ENCODE results near the gene SYT14.
"Not testable (repeated sequence)": the region's sequence is repeated elsewhere in the genome, so short reads cannot be mapped to it uniquely, and the experiment has no call there.

Gene SYT14

DNA sequence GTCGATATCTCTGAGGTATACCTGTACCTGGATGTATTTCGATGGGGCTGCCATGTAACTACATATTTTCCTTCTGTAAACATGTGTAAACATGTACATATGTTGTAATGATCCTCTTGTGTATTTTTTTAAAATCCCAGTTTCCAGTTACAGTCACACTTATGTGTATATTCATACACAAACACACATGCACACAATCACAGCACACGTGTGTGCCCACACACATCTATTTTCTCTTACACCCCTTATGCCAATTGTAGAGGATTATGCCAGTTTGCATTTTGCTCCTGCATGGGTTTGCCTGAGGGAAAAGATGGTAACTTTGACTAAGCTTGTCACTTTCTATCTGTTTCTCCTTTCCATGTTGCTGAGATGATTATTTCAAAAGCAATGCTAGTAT lies 10.1 kb downstream of the SYT14 start:
- DNase-seq: no peak

DNA sequence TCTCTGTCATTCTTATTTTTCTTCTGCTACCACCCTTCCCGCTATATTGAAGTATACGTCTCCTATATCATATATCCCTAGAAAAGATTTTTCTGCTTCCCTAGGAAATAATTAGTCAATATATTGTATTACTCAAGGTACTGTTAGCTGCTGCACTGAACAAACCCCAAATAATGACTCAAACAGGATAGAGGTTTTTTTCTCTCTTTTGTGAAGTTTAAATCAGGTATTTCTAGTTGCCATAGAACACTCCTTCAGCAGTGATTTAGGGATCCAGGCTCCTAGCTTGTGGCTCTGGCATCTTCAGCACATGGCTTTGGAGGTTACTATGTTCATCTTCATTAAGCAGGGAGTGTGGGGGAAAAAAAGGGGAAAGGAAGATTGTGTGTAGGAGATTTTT lies 18.1 kb downstream of the SYT14 start:
- DNase-seq: no peak

DNA sequence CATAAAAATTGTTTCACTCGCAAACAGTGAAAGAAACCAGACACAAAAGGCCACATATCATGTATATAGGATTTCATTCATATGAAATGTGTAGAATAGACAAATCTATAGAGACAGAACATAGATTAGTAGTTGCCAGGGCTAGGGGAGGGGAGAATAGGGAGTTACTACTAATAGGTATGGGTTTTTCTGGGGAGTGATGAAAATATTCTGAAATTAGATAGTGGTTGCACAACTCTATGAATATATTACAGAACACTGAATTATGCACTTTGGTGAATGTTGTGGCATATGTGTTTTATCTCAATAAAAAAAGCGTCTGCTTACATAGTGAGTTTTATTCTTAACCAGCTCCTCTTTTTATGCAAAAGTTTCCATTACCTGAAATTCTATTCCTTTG lies 21.6 kb downstream of the SYT14 start:
- no peak for DNase-seq

DNA sequence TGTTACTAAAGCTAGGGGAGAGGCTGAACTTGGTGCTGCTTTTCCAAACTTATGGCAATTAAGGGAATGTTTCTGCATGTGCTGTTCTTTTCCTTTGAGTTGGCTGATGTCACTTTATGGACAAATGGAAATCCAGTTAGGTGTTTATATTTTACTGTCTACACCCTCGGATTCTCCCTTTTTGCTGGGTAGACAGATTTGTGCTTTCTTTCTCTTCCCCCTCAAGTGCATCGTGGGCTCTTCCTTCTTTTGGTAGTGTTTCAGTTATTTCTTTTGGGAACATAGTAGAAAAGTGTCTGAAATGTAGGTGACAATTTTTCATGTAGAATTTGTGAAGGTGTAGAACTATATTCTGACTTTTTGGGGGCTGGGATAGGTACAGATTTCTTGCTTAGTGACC lies 22.9 kb downstream of the SYT14 start:
- DNase-seq: no peak

DNA sequence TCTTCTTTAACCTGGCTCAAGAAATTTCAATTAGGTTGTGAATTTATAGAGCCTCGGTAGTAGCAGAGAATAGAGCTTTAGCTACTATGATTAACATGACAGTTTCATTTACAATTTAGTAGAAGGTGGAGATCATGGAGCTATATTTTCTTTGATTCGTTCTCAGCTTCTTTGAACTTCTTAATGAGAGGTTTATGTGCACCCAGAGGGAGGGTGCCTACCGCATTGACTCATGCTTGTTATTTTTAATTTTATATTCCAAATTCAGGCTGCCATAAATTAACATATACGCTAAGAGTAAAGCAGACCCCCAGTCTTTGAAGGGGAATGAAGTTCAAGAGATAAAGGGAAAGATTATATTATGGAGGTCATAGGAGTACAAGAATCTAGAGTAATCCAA lies 24.4 kb downstream of the SYT14 start:
- DNase-seq: no peak

DNA sequence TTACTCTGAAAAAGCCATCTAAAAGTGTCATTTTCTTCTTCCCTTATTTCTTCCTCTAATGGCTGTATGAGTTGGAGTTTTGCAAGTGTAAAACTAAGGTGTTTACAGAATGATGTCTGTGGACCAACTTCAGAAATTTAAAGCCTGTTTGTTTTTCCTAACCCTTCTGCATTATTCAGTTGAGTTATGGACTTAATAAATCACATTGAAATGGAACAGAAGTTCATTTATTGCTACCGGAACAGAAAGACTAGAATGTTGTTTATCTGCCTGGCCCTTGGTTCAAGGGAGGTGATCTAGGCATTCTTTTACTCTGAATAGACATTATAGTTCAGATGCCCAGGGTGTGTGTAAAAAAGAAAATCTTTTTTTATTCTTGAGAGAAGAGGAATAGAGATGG lies 24.8 kb downstream of the SYT14 start:
- DNase-seq: no peak

DNA sequence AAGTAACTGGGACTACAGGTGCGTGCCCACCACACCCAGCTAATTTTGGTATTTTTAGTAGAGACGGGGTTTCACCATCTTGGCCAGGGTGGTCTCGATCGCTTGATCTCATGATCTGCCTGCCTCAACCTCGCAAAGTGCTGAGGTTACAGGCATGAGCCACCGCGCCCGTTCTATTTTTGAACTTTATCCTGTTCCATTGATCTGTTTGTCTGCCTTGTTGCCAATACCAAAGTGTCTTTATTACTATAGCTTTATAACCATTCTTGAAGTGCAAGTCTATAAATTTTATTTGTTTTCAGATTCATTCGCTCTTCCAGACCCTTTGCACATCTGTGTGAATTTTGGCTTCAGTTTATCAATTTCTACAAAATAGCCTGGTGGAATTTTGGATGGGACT lies 28.0 kb downstream of the SYT14 start:
- no peak for DNase-seq

DNA sequence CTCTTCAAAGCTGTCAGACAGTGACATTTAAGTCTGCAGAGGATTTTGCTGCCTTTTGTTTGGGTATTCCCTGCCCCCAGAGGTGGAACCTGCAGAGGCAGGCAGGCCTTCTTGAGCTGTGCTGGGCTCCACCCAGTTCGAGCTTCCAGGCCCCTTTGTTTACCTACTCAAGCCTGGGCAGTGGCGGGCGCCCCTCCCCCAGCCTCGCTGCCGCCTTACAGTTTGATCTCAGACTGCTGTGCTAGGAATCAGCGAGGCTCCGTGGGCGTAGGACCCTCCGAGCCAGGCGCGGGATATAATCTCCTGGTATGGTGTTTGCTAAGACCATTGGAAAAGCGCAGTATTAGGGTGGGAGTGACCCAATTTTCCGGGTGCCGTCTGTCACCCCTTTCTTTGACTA lies 40.7 kb downstream of the SYT14 start:
- DNase-seq: not testable (repeated sequence)

DNA sequence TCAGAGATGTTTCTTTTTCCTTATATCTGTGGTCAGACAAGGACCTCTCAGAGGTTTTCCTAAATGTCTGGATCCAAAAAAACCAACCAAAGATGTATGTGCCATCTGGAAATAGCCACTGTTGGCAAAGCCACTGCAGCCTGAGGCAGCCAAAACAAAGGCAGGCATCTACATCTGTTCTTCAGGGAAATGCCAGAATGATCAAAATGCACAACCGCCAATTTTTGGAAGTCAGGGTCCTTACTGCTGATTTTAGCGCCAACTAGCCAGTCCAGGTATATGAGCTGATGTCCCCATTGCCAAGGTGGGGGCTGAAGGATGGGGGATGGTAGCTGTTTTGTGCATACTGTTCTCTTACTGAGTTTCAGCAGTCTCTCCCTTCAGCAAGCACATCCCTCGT lies 45.9 kb downstream of the SYT14 start:
- no peak for DNase-seq

DNA sequence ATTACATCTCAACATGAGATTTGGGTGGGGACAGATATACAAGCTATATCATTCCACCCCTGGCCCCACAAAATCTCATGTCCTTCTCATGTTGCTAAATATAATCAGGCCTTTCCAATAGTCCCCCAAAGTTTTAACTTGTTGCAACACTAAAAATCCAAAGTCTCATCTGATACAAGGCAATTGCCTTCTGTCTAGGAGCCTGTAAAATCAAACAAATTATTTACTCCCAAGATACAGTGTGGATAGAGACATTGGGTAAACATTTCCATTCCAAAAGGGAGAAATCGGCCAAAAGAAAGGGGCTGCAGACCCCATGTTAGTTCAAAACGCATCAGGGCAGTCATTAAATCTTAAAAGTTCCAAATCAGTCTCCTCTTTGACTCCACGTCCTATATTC lies 47.0 kb downstream of the SYT14 start:
- no peak for DNase-seq

DNA sequence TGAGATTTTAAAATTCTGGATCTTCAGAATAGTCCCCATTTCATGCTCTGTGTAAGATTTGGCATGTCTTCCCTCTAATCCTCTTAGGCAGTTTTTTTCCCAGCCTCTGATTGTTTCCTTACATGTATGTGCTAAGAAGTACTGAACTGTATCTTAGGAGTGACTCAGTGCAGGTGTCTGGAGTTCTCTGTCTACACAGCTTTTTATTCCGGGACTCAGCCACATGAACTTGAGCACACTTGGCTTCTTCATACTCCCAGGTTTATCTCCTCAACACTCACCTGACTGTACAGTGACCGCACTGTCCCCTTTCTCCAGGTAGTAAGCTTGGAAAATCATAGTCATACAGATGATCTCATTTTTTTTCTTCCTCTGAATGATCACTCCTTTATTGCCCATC lies 50.7 kb downstream of the SYT14 start:
- no peak for DNase-seq

DNA sequence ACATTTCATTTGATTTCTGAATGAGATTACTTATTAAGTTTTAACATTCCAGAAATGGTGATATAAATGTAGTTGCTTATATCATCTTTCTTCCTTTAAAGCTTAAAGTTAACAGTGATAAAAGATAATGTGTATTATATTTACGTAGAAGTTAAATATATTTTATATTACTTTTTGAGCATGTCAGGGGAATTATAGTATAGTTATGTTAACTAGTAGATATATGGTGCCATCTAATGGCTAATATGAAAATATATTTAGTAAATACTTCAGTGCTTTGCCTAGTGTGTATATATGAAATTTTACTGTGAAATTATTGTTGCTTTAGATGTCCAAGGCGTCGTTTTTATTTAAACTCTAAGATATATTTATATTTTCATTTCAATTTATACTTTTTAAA lies 51.5 kb downstream of the SYT14 start:
- DNase-seq: no peak

DNA sequence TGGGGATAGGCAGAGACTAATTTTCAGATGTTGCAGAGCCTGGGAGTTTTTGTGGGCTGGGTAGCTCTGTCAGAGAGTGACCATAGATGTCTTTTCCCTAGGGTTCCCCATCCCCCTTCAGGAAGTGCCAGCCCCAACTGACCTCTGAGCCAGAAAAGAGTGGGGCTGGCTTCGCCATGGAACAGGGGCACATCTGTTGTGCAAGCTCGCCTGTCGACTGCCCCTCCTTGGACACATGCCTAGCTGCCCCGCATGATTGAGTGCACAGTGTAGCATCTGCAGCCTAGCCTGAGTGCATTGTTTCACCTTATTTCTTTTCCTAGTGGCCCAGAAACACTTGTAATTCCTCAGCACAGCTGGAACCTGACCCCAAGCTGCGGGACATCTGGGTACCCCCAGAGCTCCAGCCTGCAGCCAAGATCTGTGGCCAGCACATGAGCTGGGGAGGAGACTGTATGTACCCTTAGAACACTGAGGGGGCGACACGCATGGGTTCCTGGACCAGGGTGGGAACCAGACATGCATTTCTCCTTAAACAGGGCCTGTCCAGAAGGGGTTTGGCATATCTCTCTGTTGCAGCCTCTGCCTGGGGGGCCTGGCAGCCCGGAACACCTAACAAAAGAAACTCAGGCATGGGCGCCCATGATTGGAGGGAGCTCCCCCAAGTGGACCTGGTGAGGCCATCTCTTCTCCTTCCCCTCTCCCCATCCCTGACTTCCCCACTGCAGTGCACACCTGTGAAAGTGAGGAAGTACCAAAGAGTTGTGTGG lies 55.2 kb downstream of the SYT14 start:
- DNase-seq: no peak

DNA sequence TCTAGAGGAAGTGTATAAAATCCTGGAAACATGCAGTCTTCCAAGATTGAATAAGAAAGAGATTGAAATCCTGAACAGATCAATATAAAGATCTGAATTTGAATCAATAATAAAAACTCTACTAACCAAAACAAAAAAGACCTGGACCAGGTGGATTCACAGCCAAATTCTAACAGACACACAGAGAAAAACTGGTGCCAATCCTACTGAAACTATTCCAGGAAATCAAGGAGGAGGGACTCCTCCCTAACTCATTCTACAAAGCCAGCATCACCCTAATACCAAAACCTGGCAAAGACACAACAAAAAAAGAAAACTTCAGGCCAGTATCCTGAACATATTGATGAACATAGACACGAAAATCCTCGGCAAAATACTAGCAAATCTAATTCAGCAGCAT lies 58.3 kb downstream of the SYT14 start:
- no peak for DNase-seq

DNA sequence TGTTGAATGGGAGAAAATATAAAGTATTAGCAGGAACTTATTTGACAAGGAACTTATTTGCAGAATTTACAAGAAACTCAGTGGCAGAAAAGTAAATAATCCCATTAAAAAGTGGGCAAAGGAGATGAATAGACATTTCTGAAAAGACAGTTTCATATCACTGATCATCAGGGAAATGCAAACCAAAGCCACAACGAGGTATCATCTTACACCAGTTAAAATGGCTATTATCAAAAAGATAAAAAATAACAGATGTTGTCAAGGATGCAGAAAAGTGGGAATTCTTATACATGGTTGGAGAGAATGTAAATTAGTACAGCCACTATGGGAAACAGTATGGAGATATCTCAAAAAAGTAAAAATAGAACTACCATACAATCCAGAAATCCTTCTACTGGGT lies 61.0 kb downstream of the SYT14 start:
- DNase-seq: no peak

DNA sequence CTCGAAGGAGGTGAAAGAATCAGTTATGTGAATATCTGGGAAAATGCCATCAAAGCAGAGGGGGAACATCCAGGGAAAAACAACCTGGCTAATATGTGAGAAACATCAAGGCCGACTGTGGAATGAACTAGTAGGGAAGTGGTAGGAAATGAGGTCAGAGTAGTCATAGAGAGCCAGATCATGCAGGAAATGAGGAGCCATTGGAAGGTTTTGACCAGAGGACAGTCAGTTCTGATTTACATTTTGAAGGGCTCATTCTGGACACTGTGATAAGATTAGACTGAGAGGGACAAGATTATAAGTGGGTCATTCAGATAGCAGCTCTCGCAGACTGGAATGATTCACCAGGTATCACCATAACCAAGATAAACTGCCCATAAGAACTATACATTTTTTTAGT lies 63.7 kb downstream of the SYT14 start:
- DNase-seq: no peak

DNA sequence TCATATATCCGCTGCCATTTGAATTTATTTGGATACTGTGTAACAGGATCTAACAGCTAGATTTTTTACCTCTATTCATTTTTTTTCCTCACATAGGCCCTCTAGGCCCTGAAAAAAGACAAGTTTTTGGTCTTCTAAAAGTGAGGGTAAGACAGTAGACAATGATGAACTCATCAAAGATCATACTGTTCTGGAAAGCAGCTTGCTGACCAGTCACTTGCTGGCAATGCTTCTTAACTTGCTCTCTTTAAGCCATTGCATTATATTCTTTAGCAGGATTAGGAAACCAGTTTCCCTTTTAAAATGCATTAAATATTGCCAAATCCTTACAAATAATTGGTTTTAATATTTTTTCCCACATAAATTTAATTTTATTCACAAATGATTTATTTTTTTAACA lies 65.5 kb downstream of the SYT14 start:
- no peak for DNase-seq

DNA sequence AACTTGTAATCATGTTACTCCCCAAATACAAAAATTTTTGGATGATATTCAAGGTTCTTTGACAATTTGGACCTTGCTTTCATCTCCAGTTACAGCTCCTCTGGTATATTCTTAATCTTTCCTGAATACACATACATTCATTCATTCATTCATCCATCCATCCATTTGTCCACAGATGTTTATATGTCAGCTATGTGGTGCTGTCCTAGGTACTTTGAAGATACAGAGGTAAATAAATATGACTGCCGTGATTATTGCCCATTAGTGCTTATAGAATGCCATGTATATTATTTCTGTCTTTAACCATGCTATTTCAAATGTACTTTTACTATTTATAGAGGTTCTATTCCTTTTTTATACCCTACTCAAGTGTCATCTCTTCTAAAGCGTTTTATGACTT lies 72.1 kb downstream of the SYT14 start:
- DNase-seq: no peak

DNA sequence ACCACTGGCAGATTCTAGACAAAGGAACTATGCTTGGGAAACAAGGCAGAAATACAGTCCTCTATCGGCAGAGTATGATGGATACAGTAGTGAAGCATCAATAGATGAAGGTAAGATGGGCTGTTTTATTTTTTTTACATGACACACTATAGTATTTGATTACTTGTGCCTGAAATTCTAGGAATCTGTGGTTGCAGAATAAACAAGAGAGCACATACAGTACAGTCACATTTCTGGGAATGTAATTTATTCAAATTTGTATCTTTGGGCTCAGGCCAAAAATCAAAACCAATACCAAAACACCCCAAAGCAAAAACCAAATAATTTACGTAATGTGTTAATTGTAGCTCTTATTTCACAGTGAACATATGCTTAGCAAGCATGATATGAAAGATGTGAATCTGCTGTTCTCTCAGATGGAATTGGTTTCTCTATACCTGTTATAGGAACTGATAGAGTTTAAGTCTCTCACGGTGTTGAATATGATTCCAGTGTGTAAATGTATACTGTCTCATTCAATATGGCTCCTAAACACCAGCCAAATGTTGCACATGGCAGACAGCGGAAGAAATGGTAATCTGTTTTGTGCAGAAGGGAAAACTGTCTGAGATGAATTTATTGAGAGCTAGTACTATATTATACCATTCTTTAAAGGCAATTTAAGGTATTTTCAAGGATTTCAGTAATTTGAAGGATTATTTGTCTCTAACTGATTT lies 83.3 kb downstream of the SYT14 start:
- no peak for DNase-seq

DNA sequence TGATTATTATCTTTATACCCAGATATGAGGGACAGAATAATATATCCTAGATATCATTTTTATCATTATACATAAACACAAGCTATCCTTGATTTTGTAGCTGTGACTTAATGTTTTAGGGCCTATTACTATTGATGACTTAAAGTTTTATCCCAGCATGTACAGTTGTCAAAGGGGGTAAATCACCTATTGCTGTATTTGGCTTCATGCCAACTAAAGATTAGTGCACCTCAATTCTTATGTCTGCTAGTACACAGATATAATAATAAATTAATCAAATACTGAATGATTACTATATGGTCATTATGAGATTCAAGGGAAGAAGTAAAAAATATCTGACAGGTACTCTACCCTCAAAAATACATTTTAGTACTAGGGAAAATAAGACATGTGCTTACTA lies 84.0 kb downstream of the SYT14 start:
- no peak for DNase-seq

DNA sequence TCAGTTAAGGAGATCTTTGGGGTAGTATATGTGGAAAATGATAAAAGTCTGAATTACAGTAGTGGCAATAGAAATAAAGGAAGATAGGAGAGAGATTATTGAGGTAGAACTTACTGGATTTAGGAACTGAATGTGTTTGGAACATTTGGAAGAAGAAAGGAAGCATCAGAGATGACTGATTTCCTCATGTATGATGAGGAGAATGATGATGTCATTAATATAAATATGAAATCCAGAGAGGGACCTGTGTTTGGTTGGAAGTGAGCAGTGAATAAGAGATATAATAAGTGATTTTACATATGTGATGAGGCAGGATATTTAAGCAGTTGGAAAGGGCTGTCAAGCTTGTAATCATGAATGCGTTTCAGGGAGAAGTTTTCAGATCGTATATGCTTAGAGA lies 86.3 kb downstream of the SYT14 start:
- DNase-seq: no peak

DNA sequence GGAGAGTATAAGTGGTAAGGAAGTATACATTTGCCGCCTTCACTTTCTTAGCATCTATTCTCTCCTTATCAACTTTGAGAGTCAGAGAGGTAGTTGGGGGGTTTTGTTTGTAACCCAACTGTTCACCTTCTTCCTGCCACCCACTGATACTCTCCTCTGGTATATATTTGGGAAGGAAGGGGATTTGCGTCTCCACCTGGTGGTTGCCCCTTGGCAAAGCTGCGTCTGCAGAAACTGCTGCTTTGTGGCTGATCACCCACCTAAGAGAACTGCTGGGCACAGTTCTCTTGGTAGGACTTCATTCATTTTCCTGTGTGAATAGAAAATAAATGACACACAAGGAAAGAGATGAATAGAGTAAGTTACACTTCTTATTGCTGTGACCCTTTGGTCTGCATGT lies 87.0 kb downstream of the SYT14 start:
- DNase-seq: no peak

DNA sequence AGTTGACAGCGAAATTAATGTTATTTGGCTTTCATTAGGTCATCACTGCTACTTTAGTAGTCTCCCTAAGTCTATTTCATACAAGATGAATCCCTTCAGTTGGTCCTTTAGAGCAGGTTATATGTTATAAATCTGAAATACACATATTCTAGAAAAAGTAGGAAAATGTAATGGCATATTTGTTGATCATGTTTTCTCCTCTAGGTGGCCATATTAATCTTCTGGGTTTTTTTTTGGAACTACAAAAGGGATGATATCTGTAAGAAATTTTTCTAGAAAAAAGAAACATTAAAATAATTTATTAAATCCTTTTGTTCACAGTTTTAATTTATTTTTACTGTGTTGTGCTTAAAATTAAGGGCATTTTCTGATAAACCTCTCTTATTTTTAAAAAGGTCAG lies 87.9 kb downstream of the SYT14 start:
- no peak for DNase-seq

DNA sequence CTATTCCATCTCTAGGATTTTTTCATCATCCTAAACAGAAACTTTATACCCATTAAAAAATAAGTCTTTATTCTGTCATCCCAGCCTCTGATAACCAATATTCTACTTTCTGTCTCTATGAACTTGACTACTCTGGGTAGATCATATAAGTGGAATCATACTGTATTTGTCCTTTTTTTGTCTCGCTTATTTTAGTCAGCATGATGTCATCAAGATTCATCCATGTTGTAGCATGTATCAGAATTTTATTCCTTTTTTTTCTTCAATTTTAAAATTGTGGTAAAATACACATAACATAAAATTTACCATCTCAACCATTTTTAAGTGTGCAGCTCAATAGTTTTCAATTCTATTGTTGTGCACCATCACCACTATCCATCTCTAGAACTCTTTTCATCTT lies 90.0 kb downstream of the SYT14 start:
- DNase-seq: no peak

DNA sequence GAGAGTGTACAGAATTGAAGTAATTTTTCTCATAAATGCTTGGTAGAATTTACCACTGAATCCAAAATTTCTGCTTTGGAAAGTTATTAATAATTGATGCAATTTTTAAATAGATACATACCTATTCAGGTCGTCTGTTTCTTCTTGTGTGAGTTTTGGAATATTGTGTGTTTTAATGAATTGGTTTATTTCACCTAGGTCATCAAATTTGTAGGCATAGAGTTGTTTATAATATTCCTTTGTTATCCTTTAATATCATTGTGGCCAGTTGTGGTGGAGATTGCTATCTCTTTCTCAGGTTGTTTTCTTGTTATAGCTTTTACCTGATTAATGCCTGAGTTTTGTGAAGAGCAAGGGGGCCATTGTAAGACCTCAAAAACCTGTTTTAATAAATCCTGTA lies 93.5 kb downstream of the SYT14 start:
- DNase-seq: no peak
